Glutamatergic neuron (in vitro differentiated cells): ENCODE results near the gene CAMK2B. TPM values are rescaled to one million over a fixed set of nuclear protein-coding genes. Genes with fewer than 3 reads are reported as not detected.
A peak's percentile ranks its signal among the peaks of the same experiment; 100 is the strongest.

Experiments
- DNase-seq: peaks from one replicate; pipeline ENCODE4 v3.0.0; 2022
- H3K27ac Mint-ChIP-seq: one replicate; pipeline ENCODE4 v1.8.0; 2020; ENCODE audit warnings: mild to moderate bottlenecking, mixed read lengths, inconsistent platforms; ENCODE audit not compliant: unreplicated experiment
- H3K27me3 Mint-ChIP-seq: one replicate; pipeline ENCODE4 v1.8.0; 2020; ENCODE audit warnings: mild to moderate bottlenecking, moderate library complexity, mixed read lengths, inconsistent platforms; ENCODE audit not compliant: unreplicated experiment
- H3K36me3 Mint-ChIP-seq: one replicate; pipeline ENCODE4 v1.8.0; 2020; ENCODE audit warnings: mild to moderate bottlenecking, mixed read lengths, inconsistent platforms; ENCODE audit not compliant: unreplicated experiment
- H3K4me1 Mint-ChIP-seq: one replicate; pipeline ENCODE4 v1.8.0; 2020; ENCODE audit warnings: mild to moderate bottlenecking, low read depth, mixed read lengths, inconsistent platforms; ENCODE audit not compliant: unreplicated experiment
- H3K4me3 Mint-ChIP-seq: one replicate; pipeline ENCODE4 v1.8.0; 2020; ENCODE audit warnings: mild to moderate bottlenecking, mixed read lengths, inconsistent platforms; ENCODE audit not compliant: unreplicated experiment
- H3K9me3 Mint-ChIP-seq: one replicate; pipeline ENCODE4 v1.8.0; 2020; ENCODE audit warnings: mild to moderate bottlenecking, moderate library complexity, mixed read lengths, inconsistent platforms; ENCODE audit not compliant: unreplicated experiment
- CTCF ChIP-seq: fragments of 200-600 bp; sonication (generic); IDR thresholded peaks from one replicate; pipeline ENCODE4 v1.5.0; 2021; ENCODE audit not compliant: partially characterized antibody, unreplicated experiment
- total RNA-seq: library from RNA; stranded (reverse); fragmentation: NEBNext Ultra II Directional; extraction: Animal tissue kit (Norgen Biotek cat#: 25700); gene quantifications from one replicate; pipeline ENCODE4 v1.2.1, GENCODE V29; 2021; ENCODE audit not compliant: unreplicated experiment

The CAMK2B gene
- total RNA-seq, 1 donor from 2014 or later: 55.1 TPM

- Mint-ChIP-seq H3K27ac (peak overlapping the region; percentile 80), H3K27me3 (peaks cover 4% of the 10 kb centered on the region), H3K4me3 (no peak overlapping the region), H3K36me3 (no peaks in the 10 kb centered on the region), H3K4me1 (peaks cover 41% of the 10 kb centered on the region), H3K9me3 (peaks cover 11% of the 10 kb centered on the region)
- DNase-seq: no peak
- TF ChIP-seq CTCF: no peak
Observed at GRCh38 chr7:44268671-44269070, 56.7 kb downstream of the CAMK2B start.

GRCh38 chr7:44267719-44268421 lies 57.5 kb downstream of the CAMK2B start:
- Mint-ChIP-seq H3K4me3 (peak overlapping the region; percentile 25), H3K27ac (peak overlapping the region; percentile 80), H3K36me3 (no peaks in the 10 kb centered on the region), H3K27me3 (peaks cover 4% of the 10 kb centered on the region), H3K4me1 (peaks cover 42% of the 10 kb centered on the region), H3K9me3 (peaks cover 11% of the 10 kb centered on the region)
- peak; percentile 51 for DNase-seq
- TF ChIP-seq CTCF: no peak

- Mint-ChIP-seq H3K27ac (peak overlapping the region; percentile 62), H3K4me3 (no peak overlapping the region)
Observed at GRCh38 chr7:44267178-44267577, 58.2 kb downstream of the CAMK2B start.

GRCh38 chr7:44266526-44266925 lies 58.9 kb downstream of the CAMK2B start:
- DNase-seq: no peak
- Mint-ChIP-seq H3K4me1 (peaks cover 49% of the 10 kb centered on the region), H3K36me3 (no peaks in the 10 kb centered on the region), H3K27ac (peak overlapping the region; percentile 33), H3K27me3 (peaks cover 4% of the 10 kb centered on the region), H3K9me3 (peaks cover 11% of the 10 kb centered on the region), H3K4me3 (no peak overlapping the region)
- TF ChIP-seq CTCF: no peak

More at GRCh38 chr7:44267178-44267577, 58.2 kb downstream of the CAMK2B start:
- H3K9me3 Mint-ChIP-seq: peaks cover 11% of the 10 kb centered on the region
- peaks cover 47% of the 10 kb centered on the region for H3K4me1 Mint-ChIP-seq
- no peak for TF ChIP-seq CTCF
- no peak for DNase-seq
- no peaks in the 10 kb centered on the region for H3K36me3 Mint-ChIP-seq
- H3K27me3 Mint-ChIP-seq: peaks cover 4% of the 10 kb centered on the region

GRCh38 chr7:44265728-44266127 lies 59.7 kb downstream of the CAMK2B start:
- TF ChIP-seq CTCF: no peak
- Mint-ChIP-seq H3K9me3 (peaks cover 9% of the 10 kb centered on the region), H3K27ac (peak overlapping the region; percentile 62), H3K36me3 (no peaks in the 10 kb centered on the region), H3K4me1 (peaks cover 54% of the 10 kb centered on the region), H3K4me3 (no peak overlapping the region), H3K27me3 (peaks cover 4% of the 10 kb centered on the region)
- no peak for DNase-seq
